WTC11 (cell line): ENCODE data around the gene MSI2.

Source experiments
- ATF3 ChIP-seq: sonication (generic); formaldehyde crosslinking; conservative IDR thresholded peaks from 2 replicates; pipeline ENCODE4 v1.8.1; 2022; ENCODE audit warnings: mild to moderate bottlenecking, missing genetic modification reagents
- CTCF ChIP-seq: fragments of 200-600 bp; IDR thresholded peaks from 2 replicates; pipeline ENCODE4 v1.8.0; 2022; ENCODE audit warnings: antibody characterized with exemption
- FOXJ3 ChIP-seq: sonication (generic); formaldehyde crosslinking; IDR thresholded peaks from 2 replicates; pipeline ENCODE4 v1.9.0; 2021; ENCODE audit warnings: missing genetic modification reagents, mild to moderate bottlenecking, borderline replicate concordance
- IRF2 ChIP-seq: sonication (generic); formaldehyde crosslinking; IDR thresholded peaks from 2 replicates; pipeline ENCODE4 v1.8.0; 2022; ENCODE audit warnings: low read depth, missing genetic modification reagents, borderline replicate concordance
- JUN ChIP-seq: sonication (generic); formaldehyde crosslinking; IDR thresholded peaks from 2 replicates; pipeline ENCODE4 v1.8.0; 2023; ENCODE audit warnings: mild to moderate bottlenecking, missing genetic modification reagents
- MLX ChIP-seq: sonication (generic); formaldehyde crosslinking; IDR thresholded peaks from 2 replicates; pipeline ENCODE4 v1.8.1; 2023; ENCODE audit warnings: mild to moderate bottlenecking, missing genetic modification reagents, moderate library complexity
- NFATC4 ChIP-seq: fragments of 250-450 bp; sonication (Bioruptor Pico); IDR thresholded peaks from 2 replicates; pipeline ENCODE4 v1.9.0; 2021; ENCODE audit warnings: mild to moderate bottlenecking
- NFYB ChIP-seq: sonication (generic); formaldehyde crosslinking; conservative IDR thresholded peaks from 2 replicates; pipeline ENCODE4 v1.8.0; 2022; ENCODE audit warnings: low read depth, missing genetic modification reagents
- SMAD3 ChIP-seq: sonication (generic); formaldehyde crosslinking; IDR thresholded peaks from 2 replicates; pipeline ENCODE4 v1.8.0; 2022; ENCODE audit warnings: missing genetic modification reagents, mild to moderate bottlenecking, borderline replicate concordance
- SP1 ChIP-seq: sonication (generic); formaldehyde crosslinking; conservative IDR thresholded peaks from 2 replicates; pipeline ENCODE4 v1.8.1; 2022; ENCODE audit warnings: missing genetic modification reagents
- USF2 ChIP-seq: sonication (generic); formaldehyde crosslinking; IDR thresholded peaks from 2 replicates; pipeline ENCODE4 v1.8.1; 2023; ENCODE audit warnings: mild to moderate bottlenecking, missing genetic modification reagents, moderate library complexity
- ZNF138 ChIP-seq: sonication (generic); formaldehyde crosslinking; conservative IDR thresholded peaks from 2 replicates; pipeline ENCODE4 v1.8.1; 2022; ENCODE audit warnings: mild to moderate bottlenecking, moderate library complexity, missing genetic modification reagents

DNA sequence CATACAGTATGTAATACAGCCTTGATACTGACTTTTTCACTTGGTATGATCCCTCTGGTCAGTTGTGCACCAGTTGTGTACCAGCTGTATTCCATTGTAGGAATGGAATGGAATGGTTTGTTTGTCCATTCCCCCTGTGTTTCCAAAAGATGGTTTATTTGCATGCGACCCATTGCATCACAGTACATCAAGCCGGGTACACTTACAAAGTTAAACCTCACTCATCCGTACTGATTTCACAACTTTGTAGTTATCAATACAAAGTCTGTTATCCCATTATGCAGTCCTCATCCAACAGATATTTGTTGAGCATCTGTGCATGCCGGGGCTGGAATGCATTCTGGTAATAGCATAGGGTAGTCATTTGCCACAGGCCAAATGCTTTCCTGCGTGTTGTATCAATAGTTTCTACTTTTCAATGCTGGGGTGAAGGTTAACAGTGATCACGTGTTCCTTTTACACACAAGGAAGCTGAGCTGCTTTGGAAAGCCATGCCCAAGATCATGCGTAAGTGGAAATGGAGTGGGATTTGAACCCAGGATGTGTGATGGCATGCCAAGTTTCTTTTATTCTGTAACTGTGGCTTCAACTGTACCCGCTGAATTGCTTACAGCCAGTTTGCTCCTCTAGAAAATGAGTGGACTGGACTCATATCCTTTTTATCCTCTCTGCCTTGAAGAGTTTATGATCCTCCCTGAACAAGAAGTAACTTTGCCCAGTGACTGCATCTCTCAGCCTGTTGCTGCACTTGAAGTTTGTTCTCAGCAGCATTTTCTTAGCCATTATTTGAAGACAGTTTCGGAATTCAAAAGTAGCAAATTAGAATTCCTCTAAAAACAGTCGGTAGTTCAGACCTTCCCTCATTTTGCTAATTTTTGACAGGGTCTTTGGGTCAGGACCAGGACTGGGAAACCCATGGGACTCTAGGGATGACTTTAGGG is 260.2 kb downstream of the MSI2 start:
- TF ChIP-seq CTCF (no peak), JUN (CRISPR knock-in tag) (no peak), FOXJ3 (CRISPR knock-in tag) (no peak), USF2 (no peak), MLX (CRISPR knock-in tag) (no peak), SP1 (CRISPR knock-in tag) (no peak), ATF3 (CRISPR knock-in tag) (no peak), ZNF138 (CRISPR knock-in tag) (no peak), NFYB (CRISPR knock-in tag) (no peak), IRF2 (CRISPR knock-in tag) (no peak), SMAD3 (CRISPR knock-in tag) (no peak), NFATC4 (CRISPR knock-in tag) (no peak)
